T-cell (primary cell): ENCODE results near the gene C4orf17. TPM values are rescaled to one million over a fixed set of nuclear protein-coding genes. Genes with fewer than 3 reads are reported as not detected.
A peak's percentile ranks its signal among the peaks of the same experiment; 100 is the strongest.

Experiments
- ATAC-seq, 4 experiments: fragments of 200-7000 bp in 3 of 4; fragments of 150-1000 bp in 1 of 4; cut with Tn5 transposase; replicated peaks in 1 of 4; 1 replicate in 3 of 4; 2 replicates in 1 of 4; pipeline ENCODE4 v1.10.0; 2021; ENCODE audit warnings: moderate library complexity in 3 of 4, mild to moderate bottlenecking in 2 of 4, moderate number of reproducible peaks in 1 of 4
- CTCF ChIA-PET, 2 donors: fragments of 300-600 bp; sonication (Branson Sonifier 250); formaldehyde crosslinking; loops; one replicate each; lab custom pipeline; 2022; ENCODE audit warnings: antibody characterized with exemption in 2 of 2; lab: Charles Lee
- POLR2A ChIA-PET, 2 donors: fragments of 300-600 bp; sonication (Branson Sonifier 250); formaldehyde crosslinking; loops; one replicate each; lab custom pipeline; 2022; ENCODE audit warnings: antibody characterized with exemption in 2 of 2; lab: Charles Lee
- DNase-seq, 35 experiments: peaks; one replicate each; pipeline versions ENCODE4 v3.0.0 to v3.0.0-alpha.2; 2013 to 2023
- H3K27ac ChIP-seq: one replicate; pipeline ENCODE4 v1.5.1; 2013; ENCODE audit warnings: low read length
- H3K27me3 ChIP-seq, 2 experiments: replicated peaks in 1 of 2; 1 replicate in 1 of 2; 2 replicates in 1 of 2; pipeline versions ENCODE4 v1.6.1 to v1.7.0; 2013; ENCODE audit warnings: low read length in 1 of 2, mixed read lengths in 1 of 2; ENCODE audit not compliant: control insufficient read depth in 2 of 2, insufficient read depth in 2 of 2; ENCODE audit errors: extremely low read depth in 1 of 2
- H3K36me3 ChIP-seq, 2 donors: 1 replicate in 1 of 2; 2 replicates in 1 of 2; pipeline versions ENCODE4 v1.6.1 to v1.7.0; 2013; ENCODE audit warnings: low read length in 1 of 2; ENCODE audit not compliant: control insufficient read depth in 2 of 2, insufficient read depth in 1 of 2; ENCODE audit errors: extremely low read depth in 1 of 2
- H3K4me1 ChIP-seq, 2 experiments: 1 replicate in 1 of 2; 2 replicates in 1 of 2; pipeline versions ENCODE4 v1.6.1 to v1.7.0; 2013; ENCODE audit warnings: low read length in 2 of 2, mixed read lengths in 1 of 2; ENCODE audit not compliant: insufficient read depth in 2 of 2, control insufficient read depth in 1 of 2; ENCODE audit errors: extremely low read depth in 1 of 2
- H3K4me3 ChIP-seq, 2 donors: 1 replicate in 1 of 2; 2 replicates in 1 of 2; pipeline versions ENCODE4 v1.5.1 to v1.7.0; 2013; ENCODE audit warnings: mild to moderate bottlenecking in 2 of 2, low read length in 1 of 2, moderate library complexity in 1 of 2; ENCODE audit not compliant: control insufficient read depth in 1 of 2; ENCODE audit errors: extremely low read depth in 1 of 2
- H3K9me3 ChIP-seq: 2 replicates; pipeline ENCODE4 v1.7.0; 2013
- H3K27ac Mint-ChIP-seq, 2 donors: one replicate each; pipeline ENCODE4 v1.8.0; 2020 to 2021; ENCODE audit warnings: mild to moderate bottlenecking in 2 of 2, mixed read lengths in 2 of 2
- H3K27me3 Mint-ChIP-seq, 2 donors: one replicate each; pipeline ENCODE4 v1.8.0; 2021 to 2022; ENCODE audit warnings: mixed read lengths in 2 of 2
- H3K36me3 Mint-ChIP-seq: one replicate; pipeline ENCODE4 v1.8.0; 2021; ENCODE audit warnings: mixed read lengths
- H3K4me1 Mint-ChIP-seq, 3 donors: one replicate each; pipeline ENCODE4 v1.8.0; 2020 to 2022; ENCODE audit warnings: mixed read lengths in 3 of 3, mild to moderate bottlenecking in 1 of 3
- H3K4me3 Mint-ChIP-seq, 3 donors: one replicate each; pipeline ENCODE4 v1.8.0; 2020 to 2022; ENCODE audit warnings: mild to moderate bottlenecking in 3 of 3, mixed read lengths in 3 of 3, moderate library complexity in 3 of 3
- H3K9me3 Mint-ChIP-seq, 3 donors: one replicate each; pipeline ENCODE4 v1.8.0; 2020 to 2022; ENCODE audit warnings: mixed read lengths in 3 of 3
- WGBS: methylation state at CpG from one replicate; pipeline ENCODE4 v1.1.5; 2013; ENCODE audit warnings: missing lambda C conversion rate; ENCODE audit not compliant: insufficient coverage; 5-methylcytosine and 5-hydroxymethylcytosine counted together
- total RNA-seq, 35 experiments: library from RNA in 6 of 35; stranded (reverse) in 6 of 35; fragments of 120-200 nt in 1 of 35; gene quantifications; one replicate each; pipeline versions ENCODE4 v1.2.1 to v1.2.4 and lab custom pipeline; 2013 to 2026

Gene C4orf17
- not detected for total RNA-seq
- not detected for total RNA-seq (2013)
- 0 reads per million in 29 experiments for total RNA-seq (lab: John Stamatoyannopoulos, UW)

DNA sequence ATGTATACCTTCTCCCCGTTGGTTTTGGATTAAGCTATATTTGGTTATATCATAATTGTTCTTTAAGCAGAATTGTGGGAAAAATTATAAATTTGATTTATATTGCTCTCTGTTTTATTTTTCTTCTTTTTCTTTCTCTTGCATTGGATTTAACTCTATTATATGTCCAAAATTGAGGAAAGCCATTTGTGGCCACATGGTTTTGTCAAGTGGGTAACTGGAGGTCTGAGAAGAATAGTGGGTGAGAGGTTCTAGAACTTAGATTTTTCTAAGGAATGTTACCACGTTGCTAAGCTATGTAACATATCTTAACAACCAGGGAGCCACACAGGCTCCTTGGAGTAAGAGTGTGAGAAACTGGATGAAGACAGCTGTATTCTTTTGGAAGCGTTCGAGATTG, at the start of gene C4orf17:
Gene C4orf17 (plus strand): TSS at position 301 of the 400 bp plus-strand sequence. CDS start 2,061 bp downstream, outside the sequence.
- Mint-ChIP-seq H3K27me3 (peaks cover 0 to 7% of the 10 kb centered on the region in 2 donors), H3K4me3 (no peak within 1 kb of the TSS), H3K4me1 (peaks cover 30 to 41% (median 37%) of the 10 kb centered on the region in 3 donors), H3K27ac (peak within 1 kb of the TSS in 1 of 2 donors; percentile 60), H3K36me3 (no peaks in the 10 kb centered on the region), H3K9me3 (no peaks in the 10 kb centered on the region)
- ChIA-PET POLR2A (no interaction called here), CTCF (interaction anchor here in 1 of 2 donors (0.7 kb wide), 1 partner anchor 48 kb away, joined by 3 read pairs; no protein-coding TSS in a partner anchor)
- WGBS, result no CpG with 5 or more reads among the region's 4 CpGs
- H3K27me3 ChIP-seq, result no peaks in the 10 kb centered on the region
- H3K36me3 ChIP-seq, result no peaks in the 10 kb centered on the region
- ATAC-seq (no peak), DNase-seq (no peak)
- peaks cover 13 to 22% of the 10 kb centered on the region in 2 experiments for H3K4me1 ChIP-seq
- no peak within 1 kb of the TSS for H3K4me3 ChIP-seq
- H3K27ac ChIP-seq, result no peak within 1 kb of the TSS
- H3K9me3 ChIP-seq, result no peaks in the 10 kb centered on the region

DNA sequence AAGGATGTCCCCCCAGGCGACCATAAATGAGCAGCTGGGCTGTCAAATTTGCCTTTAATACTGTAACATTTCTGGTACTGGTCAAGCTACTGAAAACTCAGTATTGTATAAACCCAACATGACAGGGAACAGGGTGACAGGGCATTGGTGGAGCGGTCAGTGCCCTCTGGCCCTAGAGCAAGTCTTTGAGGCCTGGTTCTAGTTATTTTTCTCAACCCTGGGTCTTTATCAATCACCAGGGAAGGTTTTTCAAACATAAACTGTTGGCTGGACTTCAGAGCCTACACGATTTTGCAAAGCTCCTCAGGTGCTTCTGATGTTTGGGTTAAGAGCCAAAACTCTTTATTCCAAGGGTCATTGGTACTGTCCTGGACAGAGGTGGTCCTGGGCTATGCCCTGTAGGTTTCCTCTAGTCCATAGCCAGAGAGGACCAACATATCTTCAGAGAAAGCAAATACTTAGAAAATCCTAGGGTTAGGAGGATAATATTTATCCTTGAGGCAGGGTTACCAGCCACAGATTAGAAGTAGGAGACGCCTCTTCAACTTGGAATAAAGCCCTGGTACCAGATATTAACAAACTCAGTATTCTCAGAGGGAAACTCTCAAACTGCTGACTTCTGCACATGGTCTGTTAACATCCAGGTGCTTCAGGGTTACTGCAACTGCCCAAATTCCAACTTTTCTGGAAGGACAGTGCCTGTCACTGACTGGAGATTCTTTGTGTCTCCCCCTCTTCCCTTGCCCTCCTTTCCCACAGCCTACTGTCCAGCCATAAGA, 49.0 kb upstream of the C4orf17 start:
- Histone ChIP-seq H3K27ac (no peak overlapping the region), H3K4me3 (no peak overlapping the region), H3K9me3 (no peaks in the 10 kb centered on the region), H3K36me3 (no peaks in the 10 kb centered on the region), H3K4me1 (no peaks in the 10 kb centered on the region), H3K27me3 (peaks cover 2 to 8% of the 10 kb centered on the region in 2 experiments)
- Mint-ChIP-seq H3K9me3 (no peaks in the 10 kb centered on the region), H3K27ac (no peak overlapping the region), H3K4me1 (no peaks in the 10 kb centered on the region), H3K36me3 (no peaks in the 10 kb centered on the region), H3K27me3 (peaks cover 10 to 23% of the 10 kb centered on the region in 2 donors), H3K4me3 (no peak overlapping the region)
- CTCF ChIA-PET, result interaction anchor here (0.6 to 1.3 kb wide), 6 partner anchors 10 to 423 kb away, joined by 3 to 4 read pairs (median 3); no protein-coding TSS in a partner anchor
- POLR2A ChIA-PET, result interaction anchor here in 1 of 2 donors (0.6 kb wide), 1 partner anchor 251 kb away, joined by 3 read pairs; no protein-coding TSS in a partner anchor
- WGBS, result 42% methylated on average over 2 of the region's 4 CpGs
- ATAC-seq (no peak), DNase-seq (no peak)

DNA sequence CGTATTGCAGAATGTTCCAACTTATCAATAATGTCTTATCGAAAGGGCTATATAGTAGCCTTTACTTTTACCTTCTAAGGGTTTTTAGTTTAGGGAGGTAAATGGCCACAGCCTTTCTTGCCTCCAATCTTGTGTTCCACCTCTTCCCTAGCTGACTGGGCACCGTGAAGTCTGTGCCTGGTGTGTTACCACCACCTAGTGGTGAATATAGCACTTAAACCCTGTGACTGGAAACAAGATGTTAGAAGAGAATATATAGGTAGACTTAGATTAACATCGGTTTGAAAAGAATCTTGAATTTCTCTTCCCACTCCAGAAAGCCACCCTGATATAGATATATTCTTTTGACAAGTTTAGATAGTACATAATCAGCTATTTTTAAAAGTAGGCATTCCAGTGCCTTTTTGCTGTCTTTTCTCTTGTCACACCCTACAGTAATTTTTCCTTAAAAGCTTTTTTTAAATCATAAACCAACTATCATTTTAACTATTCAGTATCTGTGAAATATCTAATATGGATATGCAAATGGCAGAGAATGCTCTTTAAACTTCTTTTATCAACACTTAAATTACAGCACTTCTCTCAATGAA, 47.9 kb upstream of the C4orf17 start:
- Histone ChIP-seq H3K9me3 (no peaks in the 10 kb centered on the region), H3K27ac (no peak overlapping the region), H3K4me3 (no peak overlapping the region), H3K36me3 (no peaks in the 10 kb centered on the region), H3K27me3 (peaks cover 2 to 6% of the 10 kb centered on the region in 2 experiments), H3K4me1 (no peaks in the 10 kb centered on the region)
- Mint-ChIP-seq H3K9me3 (no peaks in the 10 kb centered on the region), H3K27ac (no peak overlapping the region), H3K4me1 (no peaks in the 10 kb centered on the region), H3K27me3 (peaks cover 11 to 22% of the 10 kb centered on the region in 2 donors), H3K4me3 (no peak overlapping the region), H3K36me3 (no peaks in the 10 kb centered on the region)
- peak; percentile 57 to 74 (median 74) for ATAC-seq
- DNase-seq, result peak in 32 of 35 experiments; percentile 0 to 67 (median 18)
- ChIA-PET POLR2A (no interaction called here), CTCF (interaction anchor here (0.6 to 1.5 kb wide), 12 partner anchors 9 to 986 kb away, joined by 3 to 8 read pairs (median 3); partner anchors contain the start of gene C4orf17 (in 1 of the 2))
- WGBS, result no CpG with 5 or more reads among the region's 4 CpGs

DNA sequence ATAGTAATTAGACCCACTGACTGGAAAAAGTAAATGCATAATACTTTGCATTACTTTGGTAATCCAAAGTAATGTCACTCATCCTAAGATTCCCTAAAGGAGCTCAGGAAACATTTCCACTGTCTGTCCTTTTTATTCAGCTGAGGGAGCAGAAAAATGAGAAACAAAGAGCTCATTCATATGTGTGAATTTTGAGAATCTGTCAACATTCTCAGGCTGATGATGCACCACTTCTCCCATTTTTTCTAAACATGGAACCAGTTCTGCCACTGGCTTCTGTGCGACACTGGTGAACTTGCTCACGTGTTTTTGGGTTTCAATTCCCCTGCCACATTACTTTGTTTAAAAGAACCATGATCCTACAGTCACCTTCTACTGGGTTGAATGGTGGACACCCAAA, 47.3 kb upstream of the C4orf17 start:
- Mint-ChIP-seq H3K36me3 (no peaks in the 10 kb centered on the region), H3K27ac (no peak overlapping the region), H3K9me3 (no peaks in the 10 kb centered on the region), H3K4me1 (no peaks in the 10 kb centered on the region), H3K4me3 (no peak overlapping the region), H3K27me3 (peaks cover 11 to 27% of the 10 kb centered on the region in 2 donors)
- peaks cover 2 to 6% of the 10 kb centered on the region in 2 experiments for H3K27me3 ChIP-seq
- ATAC-seq (no peak), DNase-seq (no peak)
- H3K9me3 ChIP-seq, result no peaks in the 10 kb centered on the region
- H3K27ac ChIP-seq, result no peak overlapping the region
- H3K36me3 ChIP-seq, result no peaks in the 10 kb centered on the region
- no peaks in the 10 kb centered on the region for H3K4me1 ChIP-seq
- ChIA-PET POLR2A (no interaction called here), CTCF (interaction anchor here (0.5 to 1.5 kb wide), 9 partner anchors 11 to 986 kb away, joined by 3 to 8 read pairs (median 3); no protein-coding TSS in a partner anchor)
- H3K4me3 ChIP-seq, result no peak overlapping the region
- WGBS, result no CpG with 5 or more reads among the region's 2 CpGs

DNA sequence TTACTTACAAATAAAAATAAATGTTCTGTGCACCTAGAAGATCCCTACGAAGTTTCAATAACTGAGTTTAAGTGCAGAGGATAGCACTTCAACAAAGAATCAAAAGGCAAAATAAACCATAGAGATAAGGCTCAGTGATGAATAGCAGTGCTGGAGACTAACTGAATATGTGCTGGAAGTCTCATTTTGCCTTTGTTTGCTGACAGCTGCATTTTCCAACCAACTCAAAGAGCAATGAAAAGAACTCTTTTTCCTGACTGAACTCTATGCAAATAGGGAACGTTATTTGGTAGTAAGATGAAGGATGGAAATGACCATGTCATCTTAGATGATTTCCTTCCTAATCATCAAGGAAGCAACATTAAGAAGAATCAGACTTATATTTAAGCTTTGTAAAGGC, 42.9 kb upstream of the C4orf17 start:
- Mint-ChIP-seq H3K4me3 (no peak overlapping the region), H3K4me1 (no peaks in the 10 kb centered on the region), H3K27me3 (peaks cover 10 to 21% of the 10 kb centered on the region in 2 donors), H3K27ac (no peak overlapping the region), H3K9me3 (no peaks in the 10 kb centered on the region), H3K36me3 (no peaks in the 10 kb centered on the region)
- whole genome bisulfite sequencing, result no CpG with 5 or more reads among the region's 2 CpGs
- ATAC-seq (no peak), DNase-seq (no peak)
- Histone ChIP-seq H3K4me1 (no peaks in the 10 kb centered on the region), H3K4me3 (no peak overlapping the region), H3K27ac (no peak overlapping the region), H3K9me3 (no peaks in the 10 kb centered on the region), H3K36me3 (no peaks in the 10 kb centered on the region), H3K27me3 (peaks cover 0 to 2% of the 10 kb centered on the region in 2 experiments)
- ChIA-PET POLR2A (no interaction called here), CTCF (no interaction called here)

GRCh38 chr4:99468889-99469288, 41.9 kb upstream of the C4orf17 start:
- Mint-ChIP-seq H3K36me3 (no peaks in the 10 kb centered on the region), H3K27ac (no peak overlapping the region), H3K9me3 (no peaks in the 10 kb centered on the region), H3K27me3 (peaks cover 10 to 19% of the 10 kb centered on the region in 2 donors), H3K4me1 (no peaks in the 10 kb centered on the region), H3K4me3 (no peak overlapping the region)
- no peak overlapping the region for H3K27ac ChIP-seq
- no CpG with 5 or more reads among the region's 1 CpG for WGBS
- DNase-seq, result no peak
- peaks cover 0 to 3% of the 10 kb centered on the region in 2 experiments for H3K27me3 ChIP-seq
- no peaks in the 10 kb centered on the region for H3K9me3 ChIP-seq
- no peaks in the 10 kb centered on the region for H3K36me3 ChIP-seq
- no peaks in the 10 kb centered on the region for H3K4me1 ChIP-seq
- H3K4me3 ChIP-seq, result no peak overlapping the region
- CTCF ChIA-PET, result interaction anchor here in 1 of 2 donors (0.5 kb wide), 1 partner anchor 1011 kb away, joined by 3 read pairs; no protein-coding TSS in a partner anchor
- POLR2A ChIA-PET, result no interaction called here
- ATAC-seq, result no peak
